GM12864 (cell line): ENCODE measurements around the gene FOXN4.
A peak's percentile ranks its signal among the peaks of the same experiment; 100 is the strongest.

Experiments used
- DNase-seq: peaks from one replicate; pipeline ENCODE4 v3.0.0-alpha.2; 2011; ENCODE audit warnings: low read depth
- H3K4me3 ChIP-seq: 2 replicates; pipeline ENCODE4 v1.5.1; 2011; ENCODE audit warnings: mild to moderate bottlenecking, low read depth, low read length, control low read depth
- TF ChIP-seq, protein P1 (sequence below): IDR thresholded peaks from 2 replicates; pipeline ENCODE4 v1.5.1; 2011; ENCODE audit warnings: low read depth, mild to moderate bottlenecking, moderate library complexity, low read length, control low read depth, inconsistent platforms; ENCODE audit errors: missing control alignments

Gene FOXN4

DNA sequence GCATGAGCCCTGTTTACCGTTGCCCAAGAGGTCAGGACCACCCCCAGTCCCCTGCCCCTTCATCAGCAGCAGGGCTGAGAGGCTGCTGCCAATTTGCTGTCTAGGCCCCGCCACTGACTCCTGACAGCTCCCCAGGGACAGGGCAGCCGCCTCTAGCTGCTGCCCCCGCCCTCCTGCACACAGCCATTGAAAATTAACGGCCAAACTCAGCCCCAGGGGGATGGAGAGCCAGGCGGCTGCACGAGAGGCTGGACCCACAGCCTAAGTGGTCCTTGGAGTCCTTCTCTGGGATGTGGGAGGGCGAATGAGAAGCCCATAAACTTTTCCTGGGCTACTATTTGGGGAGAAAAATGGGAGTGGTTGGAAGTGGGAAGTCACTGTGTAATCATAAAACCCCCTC is 4.6 kb downstream of the FOXN4 start:
- no peak overlapping the region for H3K4me3 ChIP-seq
- TF ChIP-seq, protein P1, sequence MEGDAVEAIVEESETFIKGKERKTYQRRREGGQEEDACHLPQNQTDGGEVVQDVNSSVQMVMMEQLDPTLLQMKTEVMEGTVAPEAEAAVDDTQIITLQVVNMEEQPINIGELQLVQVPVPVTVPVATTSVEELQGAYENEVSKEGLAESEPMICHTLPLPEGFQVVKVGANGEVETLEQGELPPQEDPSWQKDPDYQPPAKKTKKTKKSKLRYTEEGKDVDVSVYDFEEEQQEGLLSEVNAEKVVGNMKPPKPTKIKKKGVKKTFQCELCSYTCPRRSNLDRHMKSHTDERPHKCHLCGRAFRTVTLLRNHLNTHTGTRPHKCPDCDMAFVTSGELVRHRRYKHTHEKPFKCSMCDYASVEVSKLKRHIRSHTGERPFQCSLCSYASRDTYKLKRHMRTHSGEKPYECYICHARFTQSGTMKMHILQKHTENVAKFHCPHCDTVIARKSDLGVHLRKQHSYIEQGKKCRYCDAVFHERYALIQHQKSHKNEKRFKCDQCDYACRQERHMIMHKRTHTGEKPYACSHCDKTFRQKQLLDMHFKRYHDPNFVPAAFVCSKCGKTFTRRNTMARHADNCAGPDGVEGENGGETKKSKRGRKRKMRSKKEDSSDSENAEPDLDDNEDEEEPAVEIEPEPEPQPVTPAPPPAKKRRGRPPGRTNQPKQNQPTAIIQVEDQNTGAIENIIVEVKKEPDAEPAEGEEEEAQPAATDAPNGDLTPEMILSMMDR: no peak
- DNase-seq: no peak

DNA sequence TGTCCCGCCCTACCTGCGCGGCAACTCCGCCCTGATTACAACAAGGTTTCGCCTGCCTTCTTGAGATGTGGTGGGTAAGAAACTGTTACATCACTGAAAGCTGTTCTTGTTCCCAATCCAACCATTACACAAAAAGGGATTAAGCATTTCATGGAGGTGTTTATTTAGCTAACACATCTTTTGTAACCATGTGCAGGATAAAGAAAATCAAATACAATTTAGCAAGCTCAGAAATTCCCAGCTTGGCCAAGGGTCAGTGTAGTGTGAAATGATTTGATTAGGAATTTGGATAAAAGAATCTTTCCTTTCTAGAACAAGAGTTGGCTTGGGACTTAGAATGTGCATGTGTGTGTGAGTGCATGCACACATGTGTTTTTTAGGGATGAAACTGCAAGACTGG is 6.3 kb downstream of the FOXN4 start:
- H3K4me3 ChIP-seq: no peak overlapping the region
- TF ChIP-seq, protein P1: no peak
- no peak for DNase-seq

DNA sequence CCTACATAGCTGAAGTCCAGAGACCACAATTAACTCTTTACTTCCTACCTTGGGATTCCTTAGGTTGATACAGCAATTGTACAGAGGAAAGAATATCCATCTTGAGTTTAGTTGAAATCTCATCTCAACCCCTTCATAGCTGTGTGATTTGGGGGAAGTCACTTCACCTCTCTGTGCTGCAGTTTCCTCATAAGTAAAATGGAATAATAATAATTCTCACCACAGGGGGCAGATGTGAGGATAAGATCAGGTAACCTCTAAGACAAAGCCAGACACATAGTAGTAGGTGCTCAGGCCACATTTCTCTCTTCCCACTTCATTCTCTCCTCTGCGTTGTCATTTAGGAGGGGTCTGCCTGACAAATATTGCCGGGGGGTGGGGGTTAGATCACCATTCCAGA is 6.7 kb downstream of the FOXN4 start:
- TF ChIP-seq, protein P1: peak; percentile 39
- no peak overlapping the region for H3K4me3 ChIP-seq
- DNase-seq: no peak

DNA sequence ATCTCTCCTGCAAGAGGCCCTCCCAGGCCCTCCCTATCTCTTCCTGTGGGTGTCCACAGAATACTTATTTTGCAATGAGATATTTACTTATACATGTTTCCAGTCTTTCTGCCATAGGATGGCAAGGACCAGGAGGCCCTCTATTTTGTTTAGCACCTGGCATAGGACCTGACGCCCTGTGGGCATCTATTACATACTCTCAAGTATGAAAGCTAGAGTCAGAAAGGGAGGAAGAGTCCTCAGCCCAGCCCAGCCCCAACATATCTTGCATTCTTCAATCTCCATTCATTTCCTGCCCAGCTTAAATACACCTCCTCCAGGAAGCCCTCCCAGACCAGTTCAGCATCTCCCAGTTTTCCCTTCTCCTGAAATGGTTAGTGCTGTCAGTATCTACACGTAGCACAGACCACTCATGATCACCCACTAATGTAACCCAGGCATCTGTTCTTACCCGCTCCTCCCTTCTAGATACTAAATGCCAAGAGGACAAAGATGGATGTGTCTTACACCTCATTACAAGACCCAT is 7.4 kb downstream of the FOXN4 start:
- DNase-seq: no peak
- TF ChIP-seq, protein P1: no peak
- no peak overlapping the region for H3K4me3 ChIP-seq

DNA sequence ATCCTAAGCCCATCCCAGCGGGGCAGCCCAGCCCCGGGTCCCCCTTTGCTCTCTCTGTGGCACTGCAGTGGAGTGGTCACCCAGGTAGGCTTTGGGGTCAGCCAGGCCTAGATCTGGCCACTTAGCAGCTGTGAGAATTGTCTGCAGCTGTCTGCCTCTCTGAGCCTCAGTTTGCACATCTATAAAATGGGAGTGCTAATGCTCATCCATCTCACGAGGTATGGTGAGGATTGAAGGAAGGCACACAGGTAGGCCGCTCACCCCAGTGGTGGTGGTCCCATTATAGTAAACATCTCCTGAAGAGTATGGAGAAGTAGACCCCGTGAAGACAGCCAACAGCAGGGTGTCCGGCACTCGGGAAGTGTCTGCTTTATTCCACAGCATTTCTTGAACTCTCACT is 9.2 kb downstream of the FOXN4 start:
- no peak for DNase-seq
- TF ChIP-seq, protein P1: no peak

DNA sequence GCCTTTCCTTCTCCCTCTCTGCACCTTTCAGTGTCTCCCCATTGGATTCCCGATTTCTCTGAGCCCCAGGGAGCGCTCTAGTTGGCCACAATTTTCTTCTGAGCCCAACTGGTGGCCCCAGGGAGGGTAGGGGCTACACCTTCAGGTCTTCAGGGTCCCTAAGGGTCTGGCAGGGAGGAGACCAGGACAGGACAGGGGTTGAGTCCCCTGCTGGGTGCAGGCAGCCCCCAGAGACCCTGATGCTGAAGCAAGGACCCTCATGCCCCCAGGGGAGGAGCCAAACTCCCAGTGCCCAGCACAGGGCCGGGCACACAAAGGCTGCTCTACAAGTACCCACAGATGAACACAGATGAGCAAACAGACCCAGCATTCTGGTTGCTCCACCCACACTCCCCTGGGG is 12.7 kb downstream of the FOXN4 start:
- TF ChIP-seq, protein P1: no peak
- no peak for DNase-seq
- H3K4me3 ChIP-seq: no peak overlapping the region

More for the DNA sequence above, 9.2 kb downstream of the FOXN4 start:
- H3K4me3 ChIP-seq: no peak overlapping the region

DNA sequence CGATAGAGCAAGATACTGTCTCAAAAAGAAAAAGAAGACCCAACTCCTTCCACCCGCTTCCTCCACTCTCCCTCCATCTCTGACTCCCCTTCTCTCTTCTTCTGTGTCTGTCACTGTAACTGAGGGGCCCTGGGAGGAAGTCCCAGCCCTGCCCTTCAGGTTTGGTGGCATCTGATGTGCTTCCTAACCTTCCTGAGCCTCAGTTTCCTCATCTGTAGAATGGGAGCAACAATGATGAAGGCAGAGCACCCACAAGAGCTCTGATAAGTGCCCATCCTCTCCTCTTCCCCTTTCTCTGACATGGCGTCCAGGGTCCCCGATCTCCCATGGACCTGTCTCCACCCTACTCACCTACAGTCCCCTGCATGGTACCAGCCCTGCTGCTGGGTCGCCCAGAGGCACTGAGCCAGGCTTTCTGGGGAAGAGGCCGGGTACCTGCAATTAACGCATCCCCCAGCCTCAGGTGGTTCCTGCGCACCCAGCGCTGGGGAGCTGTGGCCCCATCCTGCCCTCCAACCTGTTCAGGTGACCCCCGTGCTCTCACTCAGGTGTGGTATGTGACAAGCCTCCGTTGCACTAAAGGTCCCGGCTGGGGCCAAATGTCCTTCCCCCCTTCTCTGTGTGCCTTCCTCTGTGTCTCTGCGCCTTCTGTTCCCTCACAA is 13.2 kb downstream of the FOXN4 start:
- no peak for DNase-seq
- H3K4me3 ChIP-seq: no peak overlapping the region
- TF ChIP-seq, protein P1: no peak
